Measurements from ENCODE around the gene ELOVL5. TPM values are rescaled to one million over a fixed set of nuclear protein-coding genes. Genes with fewer than 3 reads are reported as not detected.

Gene ELOVL5
- total RNA-seq, 2 donors from 2014 or later, result 103 to 108 TPM

- TF ChIP-seq CTCF (conservative IDR thresholded peaks at IDR 0.05), result no peak
Measured at GRCh38 chr6:53360093-53360912, 11.6 kb upstream of the ELOVL5 start.

GRCh38 chr6:53359843-53360092 lies 11.0 kb upstream of the ELOVL5 start:
- peak overlapping the region; percentile 93 for H3K27ac ChIP-seq (ENCODE audit: low read depth, low read length)
- no peaks in the 10 kb centered on the region for H3K36me3 ChIP-seq (ENCODE audit: control insufficient read depth, insufficient read depth, low read length)
- peaks cover 21% of the 10 kb centered on the region for H3K4me1 ChIP-seq (ENCODE audit: control insufficient read depth, insufficient read depth, low read length)
- Mint-ChIP-seq H3K36me3 (ENCODE audit: low read depth) (no peaks in the 10 kb centered on the region), H3K4me1 (peaks cover 37% of the 10 kb centered on the region), H3K9me3 (peaks cover 17% of the 10 kb centered on the region), H3K4me3 (peak overlapping the region; percentile 66), H3K27ac (peak overlapping the region; percentile 94), H3K27me3 (ENCODE audit: insufficient read depth) (peaks cover 9% of the 10 kb centered on the region)
- peak overlapping the region; percentile 45 for H3K9ac ChIP-seq (ENCODE audit: extremely low read depth, low read length, poor library complexity, severe bottlenecking)
- DNase-seq, result no peak
- peak overlapping the region; percentile 77 for H3K4me3 ChIP-seq (ENCODE audit: low read length)
- peaks cover 9% of the 10 kb centered on the region for H3K9me3 ChIP-seq (ENCODE audit: control insufficient read depth, low read length)
- no peak for TF ChIP-seq CTCF (conservative IDR thresholded peaks at IDR 0.05)
- WGBS, 2 experiments (ENCODE audit: insufficient coverage in 1 of 2, insufficient read length in 1 of 2), result 12 to 17% methylated on average over 5 to 10 of the region's 10 CpGs
- H3K27me3 ChIP-seq (ENCODE audit: control insufficient read depth, insufficient read depth, low read length, poor library complexity, severe bottlenecking), result peaks cover 1% of the 10 kb centered on the region

More at GRCh38 chr6:53360093-53360912, 11.6 kb upstream of the ELOVL5 start:
- DNase-seq, result no peak
- H3K27me3 ChIP-seq (ENCODE audit: control insufficient read depth, insufficient read depth, low read length, poor library complexity, severe bottlenecking), result no peaks in the 10 kb centered on the region
- Mint-ChIP-seq H3K36me3 (ENCODE audit: low read depth) (no peaks in the 10 kb centered on the region), H3K9me3 (peaks cover 17% of the 10 kb centered on the region), H3K4me1 (peaks cover 37% of the 10 kb centered on the region), H3K27ac (peak overlapping the region; percentile 94), H3K27me3 (ENCODE audit: insufficient read depth) (peaks cover 10% of the 10 kb centered on the region), H3K4me3 (peak overlapping the region; percentile 66)
- 69 to 70% methylated on average over 6 to 10 of the region's 10 CpGs for WGBS, 2 experiments (ENCODE audit: insufficient coverage in 1 of 2, insufficient read length in 1 of 2)
- peak overlapping the region; percentile 93 for H3K27ac ChIP-seq (ENCODE audit: low read depth, low read length)
- H3K9ac ChIP-seq (ENCODE audit: extremely low read depth, low read length, poor library complexity, severe bottlenecking), result peak overlapping the region; percentile 45
- peak overlapping the region; percentile 77 for H3K4me3 ChIP-seq (ENCODE audit: low read length)
- H3K9me3 ChIP-seq (ENCODE audit: control insufficient read depth, low read length), result peaks cover 9% of the 10 kb centered on the region
- H3K4me1 ChIP-seq (ENCODE audit: control insufficient read depth, insufficient read depth, low read length), result peaks cover 21% of the 10 kb centered on the region
- H3K36me3 ChIP-seq (ENCODE audit: control insufficient read depth, insufficient read depth, low read length), result no peaks in the 10 kb centered on the region

- Mint-ChIP-seq H3K4me3 (peak overlapping the region; percentile 66), H3K36me3 (ENCODE audit: low read depth) (no peaks in the 10 kb centered on the region), H3K4me1 (peaks cover 37% of the 10 kb centered on the region), H3K27ac (peak overlapping the region; percentile 98), H3K9me3 (peaks cover 14% of the 10 kb centered on the region), H3K27me3 (ENCODE audit: insufficient read depth) (peaks cover 14% of the 10 kb centered on the region)
- DNase-seq, result peak; percentile 99
- Histone ChIP-seq H3K9ac (ENCODE audit: extremely low read depth, low read length, poor library complexity, severe bottlenecking) (peak overlapping the region; percentile 45), H3K4me3 (ENCODE audit: low read length) (peak overlapping the region; percentile 77), H3K4me1 (ENCODE audit: control insufficient read depth, insufficient read depth, low read length) (peaks cover 21% of the 10 kb centered on the region), H3K27me3 (ENCODE audit: control insufficient read depth, insufficient read depth, low read length, poor library complexity, severe bottlenecking) (peaks cover 6% of the 10 kb centered on the region), H3K27ac (ENCODE audit: low read depth, low read length) (peak overlapping the region; percentile 93), H3K9me3 (ENCODE audit: control insufficient read depth, low read length) (peaks cover 7% of the 10 kb centered on the region), H3K36me3 (ENCODE audit: control insufficient read depth, insufficient read depth, low read length) (no peaks in the 10 kb centered on the region)
- WGBS, 2 experiments (ENCODE audit: insufficient coverage in 1 of 2, insufficient read length in 1 of 2), result 0 to 1% methylated on average over 11 to 73 of the region's 73 CpGs
- TF ChIP-seq CTCF (conservative IDR thresholded peaks at IDR 0.05), result no peak
Measured at GRCh38 chr6:53359095-53359842, 10.5 kb upstream of the ELOVL5 start.
